ENCODE measurements around the gene PRICKLE3. TPM values are rescaled to one million over a fixed set of nuclear protein-coding genes. Genes with fewer than 3 reads are reported as not detected.
"Not testable (repeated sequence)": the region's sequence is repeated elsewhere in the genome, so short reads cannot be mapped to it uniquely, and the experiment has no call there.

PRICKLE3 gene
- total RNA-seq, 1 donor, result 19.9 TPM

DNA sequence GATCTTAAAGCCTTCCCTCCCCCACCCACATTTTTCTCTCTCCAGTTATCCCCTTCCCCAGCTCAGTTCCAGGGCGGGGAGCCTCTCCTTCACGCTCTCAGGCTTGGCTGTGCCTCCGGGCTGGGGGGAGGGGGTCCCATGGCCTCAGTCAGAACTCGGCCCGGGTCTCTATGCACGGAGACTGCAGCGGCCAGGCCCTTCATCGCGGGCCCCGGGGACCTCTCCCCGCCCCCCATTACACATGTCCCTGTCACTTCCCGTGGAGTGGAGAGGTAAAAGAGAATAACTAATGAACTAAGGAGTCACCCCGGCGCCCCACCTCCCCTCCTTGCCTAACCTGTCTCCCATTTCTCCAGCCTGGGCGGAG lies 838 bp upstream of the PRICKLE3 start:
- DNase-seq (ENCODE audit: low read depth in 2 of 3, low spot score in 2 of 3), result no peak

DNA sequence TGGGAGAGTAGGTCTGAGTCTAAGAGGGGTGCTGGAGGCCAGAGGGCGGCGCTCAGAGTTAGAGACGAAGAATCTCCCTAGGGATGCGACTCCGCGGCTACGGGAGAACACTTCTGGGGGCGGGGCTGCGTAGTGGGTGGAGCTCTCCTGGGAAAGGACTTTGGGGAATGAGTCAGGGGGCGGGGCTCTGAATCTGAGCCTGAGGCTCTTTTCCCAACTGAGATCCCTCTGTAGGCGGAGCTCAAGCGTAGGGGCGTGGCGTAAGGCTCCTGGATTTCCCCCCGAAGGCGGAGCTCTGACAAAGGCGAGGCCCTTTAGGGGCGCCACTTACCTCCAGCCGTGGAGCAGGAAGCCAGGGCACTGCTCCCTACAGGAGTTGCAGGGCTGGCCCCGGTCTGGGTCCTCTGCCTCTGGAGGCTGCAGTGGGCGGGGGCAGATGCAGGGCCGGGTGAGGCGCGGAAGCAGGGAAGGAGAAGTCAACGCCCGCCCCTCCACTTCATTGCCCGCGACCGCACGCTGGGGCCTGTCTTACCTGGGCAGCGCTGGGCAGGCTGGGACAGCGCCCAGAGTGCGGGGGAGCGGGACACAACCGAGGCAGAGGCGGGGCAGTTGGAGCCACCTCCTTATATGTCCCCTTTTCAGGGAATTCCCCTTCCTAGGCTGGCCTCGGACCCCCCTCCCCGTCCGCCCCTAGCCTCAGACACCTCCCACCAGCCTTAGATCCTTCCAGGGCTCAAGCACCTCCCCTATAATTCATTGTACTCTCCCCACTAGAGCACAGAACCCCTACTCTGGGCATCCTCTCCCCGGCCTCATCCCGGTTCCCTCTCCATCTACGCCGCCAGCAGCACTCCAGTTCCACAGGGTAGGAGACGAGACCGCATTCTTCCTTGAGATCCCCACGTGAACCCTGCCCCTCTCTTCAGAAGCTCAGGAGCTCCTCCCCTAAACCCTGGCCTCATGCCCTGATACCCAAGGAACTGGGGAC lies 1.6 kb downstream of the PRICKLE3 start:
- peak in 1 of 3 donors; percentile 21 for DNase-seq (ENCODE audit: low read depth in 2 of 3, low spot score in 2 of 3)

- no peak for DNase-seq (ENCODE audit: low read depth in 2 of 3, low spot score in 2 of 3)
These were observed 2.4 kb downstream of the PRICKLE3 start for GRCh38 chrX:49183701-49184281.

DNA sequence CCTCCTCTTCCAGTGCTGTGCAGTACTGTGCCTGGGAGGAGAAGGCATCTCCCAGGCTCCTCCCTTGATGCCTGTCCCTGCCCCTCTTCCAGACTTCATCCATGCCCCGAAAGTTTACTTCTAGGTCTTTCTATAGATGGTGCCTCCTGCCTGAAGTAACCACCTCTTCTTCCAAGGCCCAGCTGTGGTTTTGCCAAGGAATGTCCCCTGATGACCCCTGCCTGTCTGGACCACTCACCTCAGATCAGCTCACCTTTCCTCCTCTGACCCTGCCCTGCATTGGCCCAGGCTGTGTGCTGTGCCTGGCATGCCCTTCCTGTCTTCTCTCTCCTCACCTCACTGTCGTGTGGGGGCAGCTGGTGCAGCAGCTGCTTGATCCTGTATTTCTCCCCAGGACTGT lies 6.8 kb downstream of the PRICKLE3 start:
- no peak for DNase-seq (ENCODE audit: low read depth in 2 of 3, low spot score in 2 of 3)

GRCh38 chrX:49178537-49178936 lies 7.6 kb downstream of the PRICKLE3 start:
- no peak for DNase-seq (ENCODE audit: low read depth in 2 of 3, low spot score in 2 of 3)

DNA sequence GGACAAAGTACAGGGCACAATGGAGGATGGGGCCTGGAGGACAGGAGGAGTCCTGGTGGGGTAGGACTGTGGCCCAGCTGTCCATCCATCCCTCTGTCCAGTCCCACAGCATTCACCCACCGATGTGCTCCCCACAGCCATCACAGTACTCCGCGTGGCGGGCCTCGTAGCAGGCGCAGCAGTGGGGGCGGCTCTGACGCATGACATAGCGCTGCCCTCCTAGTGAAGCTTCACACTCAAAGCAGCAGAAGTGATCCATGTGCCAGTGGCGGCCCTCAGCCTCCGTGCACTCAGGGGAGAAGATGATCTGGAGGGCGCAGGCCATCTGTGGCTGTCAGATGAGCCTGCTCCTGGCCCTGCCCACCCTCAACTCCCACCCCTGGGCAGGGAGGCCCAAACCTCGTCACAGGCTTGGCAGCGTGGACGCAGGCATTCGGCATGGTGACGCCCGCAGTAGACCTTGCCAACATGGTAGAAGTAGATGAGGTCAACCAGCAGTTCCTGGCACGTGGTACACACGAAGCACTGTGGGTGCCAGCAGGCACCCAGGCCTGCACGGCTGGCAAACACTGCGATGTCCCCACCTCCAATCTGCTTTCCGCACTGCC lies 8.2 kb downstream of the PRICKLE3 start:
- DNase-seq (ENCODE audit: low read depth in 2 of 3, low spot score in 2 of 3), result no peak

- peak in 2 of 3 donors; percentile 47 to 64 for DNase-seq (ENCODE audit: low read depth in 2 of 3, low spot score in 2 of 3)
These were observed 8.8 kb downstream of the PRICKLE3 start for GRCh38 chrX:49177338-49177833.

DNA sequence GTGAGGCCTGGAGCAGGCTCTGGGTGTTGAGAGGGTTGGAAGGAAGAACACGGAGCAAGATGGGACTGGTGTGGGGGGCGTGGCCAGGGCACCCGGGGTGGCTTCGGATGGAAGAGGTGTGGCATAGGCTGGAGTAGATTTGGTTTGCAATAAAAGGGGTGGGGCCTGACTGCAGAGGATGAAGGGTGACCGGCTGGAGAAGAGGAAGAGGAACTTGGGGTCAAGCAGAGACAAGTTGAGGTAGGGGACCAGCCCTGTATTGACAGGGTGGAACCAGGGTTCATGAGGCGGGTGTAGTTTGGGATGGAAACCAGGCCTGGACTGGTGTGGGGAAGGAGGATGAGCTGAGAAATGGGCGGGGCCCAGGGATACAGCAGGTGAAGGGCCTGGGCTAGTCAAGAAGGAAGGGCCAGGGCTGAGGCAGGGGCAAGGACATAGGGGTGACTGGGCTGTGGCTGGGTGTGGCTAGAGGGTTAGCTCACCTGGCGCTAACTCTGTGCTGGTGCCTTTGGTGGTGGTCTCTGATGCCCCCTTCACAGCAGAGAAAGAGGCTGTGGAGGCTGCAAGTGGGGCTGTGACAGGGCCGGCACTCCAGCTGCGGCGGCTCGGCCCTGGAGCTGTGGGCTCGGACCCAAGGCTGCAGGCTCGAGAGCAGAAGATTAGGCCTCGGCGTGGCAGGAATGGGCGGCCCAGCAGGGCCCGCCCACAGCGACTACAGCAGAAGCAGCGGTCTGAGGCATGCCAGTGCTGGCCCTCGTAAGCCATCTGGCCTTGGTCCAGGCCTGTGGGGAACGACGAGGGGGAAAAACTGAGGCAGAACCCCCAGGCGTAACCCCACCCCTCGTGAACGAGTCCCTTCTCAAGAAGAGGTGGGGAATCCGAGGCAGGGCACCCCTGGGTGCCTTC lies 9.5 kb downstream of the PRICKLE3 start:
- DNase-seq (ENCODE audit: low read depth in 2 of 3, low spot score in 2 of 3), result no peak

- no peak for DNase-seq (ENCODE audit: low read depth in 2 of 3, low spot score in 2 of 3)
These were observed 10.5 kb downstream of the PRICKLE3 start for GRCh38 chrX:49175435-49176274.

DNA sequence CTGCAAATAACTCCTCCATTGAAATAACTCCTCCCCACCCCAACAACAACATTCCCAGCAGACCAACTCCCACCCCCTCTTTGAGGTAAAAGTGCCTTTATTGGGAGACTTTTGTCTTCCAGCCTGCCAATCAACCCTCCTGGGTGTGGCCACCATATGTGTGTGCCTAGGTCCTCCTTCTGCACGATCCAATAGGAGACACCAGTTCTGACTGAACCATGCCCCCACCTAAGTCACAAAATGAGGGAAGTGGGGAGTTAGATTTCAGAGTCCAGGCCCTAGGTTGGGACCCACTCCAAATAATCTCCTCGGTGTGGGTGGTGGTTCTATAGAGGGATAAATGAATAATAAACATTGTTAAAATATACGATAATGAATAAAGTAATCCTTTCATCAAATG lies 11.4 kb downstream of the PRICKLE3 start:
- DNase-seq (ENCODE audit: low read depth in 2 of 3, low spot score in 2 of 3), result no peak

- not testable (repeated sequence) for DNase-seq (ENCODE audit: low read depth in 2 of 3, low spot score in 2 of 3)
These were observed 12.6 kb downstream of the PRICKLE3 start for GRCh38 chrX:49173544-49173943.

- DNase-seq (ENCODE audit: low read depth in 2 of 3, low spot score in 2 of 3), result peak in 2 of 3 donors; percentile 64 to 66
These were observed 13.8 kb downstream of the PRICKLE3 start for GRCh38 chrX:49172280-49172780.

GRCh38 chrX:49171752-49172279 lies 14.4 kb downstream of the PRICKLE3 start, which contains the start of gene PLP2:
PLP2 (plus strand) TSS chrX:49171898; CDS start chrX:49172001, 103 bp downstream.
- peak in 2 of 3 donors; percentile 49 for DNase-seq (ENCODE audit: low read depth in 2 of 3, low spot score in 2 of 3)

GRCh38 chrX:49167740-49168108 lies 18.4 kb downstream of the PRICKLE3 start:
- DNase-seq (ENCODE audit: low read depth in 2 of 3, low spot score in 2 of 3), result no peak

- peak in 2 of 3 donors; percentile 89 to 95 for DNase-seq (ENCODE audit: low read depth in 2 of 3, low spot score in 2 of 3)
These were observed 19.0 kb downstream of the PRICKLE3 start for GRCh38 chrX:49166914-49167739.

GRCh38 chrX:49165901-49166881 lies 20.0 kb downstream of the PRICKLE3 start:
- DNase-seq (ENCODE audit: low read depth in 2 of 3, low spot score in 2 of 3), result peak in 2 of 3 donors; percentile 85 to 89
